ENCODE measurements around the gene GABRG3. TPM values are rescaled to one million over a fixed set of nuclear protein-coding genes. Genes with fewer than 3 reads are reported as not detected.

The GABRG3 gene
- total RNA-seq, 1 donor from 2014 or later: not detected

DNA sequence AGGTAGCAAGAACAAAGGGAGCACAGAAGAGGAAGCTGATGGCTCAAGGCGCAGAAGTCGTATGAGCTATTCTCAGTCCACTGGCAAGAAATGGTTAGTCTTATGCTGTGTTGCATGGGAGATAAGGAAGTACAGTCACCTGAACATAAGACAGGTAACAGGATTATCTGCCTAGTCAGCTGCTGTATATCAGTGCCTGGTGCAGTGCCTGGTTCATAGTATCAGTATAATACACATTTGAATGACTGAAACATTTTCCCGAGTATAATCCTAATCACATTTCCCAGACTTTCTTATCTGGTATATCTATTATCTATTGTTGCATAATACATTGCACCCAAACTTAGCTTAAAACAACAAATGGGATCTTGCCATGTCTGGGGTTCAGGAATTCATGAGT is 302.5 kb downstream of the GABRG3 start:
- intact Hi-C loops (cut with DNase I): no loop called here
- TF ChIP-seq POLR2A (IDR thresholded peaks at IDR 0.05): no peak
- TF ChIP-seq CTCF (IDR thresholded peaks at IDR 0.05): no peak
- TF ChIP-seq POLR2AphosphoS5 (IDR thresholded peaks at IDR 0.05; ENCODE audit: insufficient read depth in 1 of 2, low read depth in 1 of 2): no peak
- no peaks in the 10 kb centered on the region for H3K36me3 ChIP-seq

GRCh38 chr15:27278761-27279160 is 307.8 kb downstream of the GABRG3 start:
- TF ChIP-seq POLR2A (IDR thresholded peaks at IDR 0.05): no peak
- TF ChIP-seq POLR2AphosphoS5 (IDR thresholded peaks at IDR 0.05; ENCODE audit: insufficient read depth in 1 of 2, low read depth in 1 of 2): no peak
- TF ChIP-seq CTCF (IDR thresholded peaks at IDR 0.05): no peak
- no peaks in the 10 kb centered on the region for H3K36me3 ChIP-seq
- H3K4me1 ChIP-seq: no peaks in the 10 kb centered on the region
- DNase-seq (ENCODE audit: extremely low spot score in 2 of 2): no peak
- H3K4me3 ChIP-seq: no peak overlapping the region
- H3K27ac ChIP-seq: no peak overlapping the region
- H3K27me3 ChIP-seq: no peaks in the 10 kb centered on the region
- no peaks in the 10 kb centered on the region for H3K9me3 ChIP-seq
- intact Hi-C loops (cut with DNase I): no loop called here

More for the DNA sequence above, 302.5 kb downstream of the GABRG3 start:
- Histone ChIP-seq H3K4me3 (no peak overlapping the region), H3K9me3 (no peaks in the 10 kb centered on the region), H3K27me3 (no peaks in the 10 kb centered on the region), H3K4me1 (no peaks in the 10 kb centered on the region), H3K27ac (no peak overlapping the region)
- DNase-seq (ENCODE audit: extremely low spot score in 2 of 2): no peak

- no peak for DNase-seq (ENCODE audit: extremely low spot score in 2 of 2)
- intact Hi-C loops (cut with DNase I): no loop called here
- no peak overlapping the region for H3K27ac ChIP-seq
- no peaks in the 10 kb centered on the region for H3K27me3 ChIP-seq
- H3K9me3 ChIP-seq: no peaks in the 10 kb centered on the region
- TF ChIP-seq POLR2AphosphoS5 (IDR thresholded peaks at IDR 0.05; ENCODE audit: insufficient read depth in 1 of 2, low read depth in 1 of 2) (no peak), CTCF (IDR thresholded peaks at IDR 0.05) (no peak), POLR2A (IDR thresholded peaks at IDR 0.05) (no peak)
- H3K4me3 ChIP-seq: no peak overlapping the region
- no peaks in the 10 kb centered on the region for H3K4me1 ChIP-seq
- no peaks in the 10 kb centered on the region for H3K36me3 ChIP-seq
Observed at GRCh38 chr15:27292641-27293040, 321.7 kb downstream of the GABRG3 start.

DNA sequence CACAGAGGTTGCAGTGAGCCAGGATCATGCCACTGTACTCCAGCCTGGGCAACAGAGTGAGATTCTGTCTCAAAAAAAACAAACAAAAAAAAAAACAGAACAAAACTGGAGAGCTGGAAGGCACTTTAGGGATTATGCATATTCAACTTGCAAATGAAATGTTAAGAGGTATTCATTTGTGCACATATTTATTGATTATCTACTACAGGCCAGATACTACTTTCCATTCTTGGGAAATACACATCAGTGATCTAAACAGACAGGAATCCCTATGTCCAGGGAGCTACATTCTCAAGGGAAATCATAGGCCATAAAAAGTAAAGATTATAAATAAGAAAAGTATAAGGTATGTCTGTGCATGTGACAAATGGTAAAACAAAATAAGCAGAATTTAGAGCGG is 322.6 kb downstream of the GABRG3 start:
- intact Hi-C loops (cut with DNase I): no loop called here
- Histone ChIP-seq H3K4me3 (no peak overlapping the region), H3K36me3 (no peaks in the 10 kb centered on the region), H3K4me1 (no peaks in the 10 kb centered on the region), H3K27me3 (no peaks in the 10 kb centered on the region), H3K9me3 (no peaks in the 10 kb centered on the region), H3K27ac (no peak overlapping the region)
- DNase-seq (ENCODE audit: extremely low spot score in 2 of 2): no peak
- TF ChIP-seq CTCF (IDR thresholded peaks at IDR 0.05) (no peak), POLR2AphosphoS5 (IDR thresholded peaks at IDR 0.05; ENCODE audit: insufficient read depth in 1 of 2, low read depth in 1 of 2) (no peak), POLR2A (IDR thresholded peaks at IDR 0.05) (no peak)

DNA sequence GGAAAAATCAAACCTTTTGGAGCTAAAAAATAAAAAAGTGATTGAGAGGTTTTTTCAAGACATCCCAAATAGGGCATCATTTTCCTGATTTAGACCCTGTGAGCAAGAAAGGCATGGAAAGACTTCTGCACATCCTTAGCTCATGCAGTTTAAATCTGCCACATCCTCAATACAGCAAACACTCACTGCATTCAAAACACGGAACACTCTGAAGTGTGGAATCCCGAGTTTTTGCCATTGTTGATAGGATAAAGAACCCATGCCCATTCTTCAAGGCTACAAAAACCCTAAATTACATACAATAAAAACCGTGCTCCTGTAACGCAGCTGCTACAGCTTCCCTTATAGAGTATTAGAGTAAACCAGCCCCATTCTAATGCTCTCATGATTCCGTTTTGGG is 346.8 kb downstream of the GABRG3 start:
- Histone ChIP-seq H3K4me3 (no peak overlapping the region), H3K4me1 (no peaks in the 10 kb centered on the region), H3K27ac (no peak overlapping the region), H3K27me3 (no peaks in the 10 kb centered on the region), H3K36me3 (no peaks in the 10 kb centered on the region), H3K9me3 (no peaks in the 10 kb centered on the region)
- no peak for DNase-seq (ENCODE audit: extremely low spot score in 2 of 2)
- TF ChIP-seq CTCF (IDR thresholded peaks at IDR 0.05): no peak
- no peak for TF ChIP-seq POLR2AphosphoS5 (IDR thresholded peaks at IDR 0.05; ENCODE audit: insufficient read depth in 1 of 2, low read depth in 1 of 2)
- no peak for TF ChIP-seq POLR2A (IDR thresholded peaks at IDR 0.05)
- intact Hi-C loops (cut with DNase I): no loop called here

Data from vagina (tissue), 2 donors.